Stimulated activated CD4-positive, alpha-beta T cell treated with anti-CD3 and anti-CD28 coated beads, Interleukin-12 subunit alpha, Interleukin-12 subunit beta, amount 100 ng/mL, for 48 hours (primary cell): ENCODE data around the gene NUP153.
"Not testable (repeated sequence)": the region's sequence is repeated elsewhere in the genome, so short reads cannot be mapped to it uniquely, and the experiment has no call there.

Source experiments
- DNase-seq, 3 donors: peaks; one replicate each; pipeline ENCODE4 v3.0.0-alpha.2; 2020; ENCODE audit warnings: low read depth in 2 of 3, low spot score in 1 of 3

Gene NUP153

DNA sequence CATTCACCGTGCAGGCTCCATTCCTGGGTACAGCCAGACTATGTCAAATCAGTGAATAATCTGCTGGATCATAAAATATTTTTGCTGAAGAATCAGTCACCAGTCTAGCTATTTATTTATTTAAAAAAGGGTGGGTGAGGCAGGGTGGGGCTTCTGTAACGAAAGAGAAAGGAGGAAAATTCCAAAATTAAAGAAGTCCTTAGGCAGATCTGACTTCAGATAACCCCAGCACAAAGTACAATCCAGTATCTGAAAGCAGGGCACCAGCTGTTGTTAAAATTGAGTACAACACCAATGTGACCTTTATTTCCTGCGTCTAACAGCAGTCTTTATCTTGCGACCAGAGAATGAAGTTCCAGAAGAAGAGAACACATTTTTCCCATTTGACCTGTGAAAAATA, 90.9 kb downstream of the NUP153 start:
- DNase-seq = no peak

DNA sequence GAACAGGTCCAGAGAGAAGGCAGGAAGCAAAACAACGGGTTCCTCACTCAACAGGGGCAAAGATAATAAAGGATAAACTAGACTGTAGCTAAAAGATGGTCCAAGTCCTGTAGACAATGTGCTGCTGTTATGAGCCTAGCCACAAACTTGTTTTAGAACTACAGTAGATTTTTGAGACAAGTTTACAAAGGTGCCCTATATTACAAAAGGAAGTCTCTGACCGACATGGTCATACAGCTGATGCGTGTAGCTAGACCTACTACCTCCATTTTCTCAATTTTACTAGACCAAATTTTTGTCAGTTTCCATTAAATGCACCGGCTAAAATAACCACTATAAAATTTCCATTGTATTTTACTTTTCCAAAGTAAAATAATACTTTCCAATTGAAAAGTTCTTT, 94.7 kb downstream of the NUP153 start:
- no peak for DNase-seq

DNA sequence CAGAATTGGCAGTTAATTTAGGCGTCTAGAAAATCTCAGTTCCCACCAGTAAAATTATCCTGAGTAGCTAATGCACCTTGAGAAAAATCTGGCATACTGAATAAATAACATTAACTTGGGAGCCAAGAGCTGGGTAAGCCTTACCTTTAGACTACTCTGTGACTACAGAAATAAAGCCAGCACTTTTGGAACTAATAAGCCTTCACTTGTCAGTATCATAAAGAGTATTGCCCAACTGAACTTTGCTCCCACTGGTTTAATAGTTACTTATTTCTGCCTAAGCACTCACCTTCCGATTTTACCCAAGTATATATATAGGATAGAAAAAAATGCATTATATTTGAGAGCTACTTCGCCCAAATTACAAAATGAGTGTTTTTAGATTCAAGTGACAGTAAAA, 95.9 kb downstream of the NUP153 start:
- no peak for DNase-seq

DNA sequence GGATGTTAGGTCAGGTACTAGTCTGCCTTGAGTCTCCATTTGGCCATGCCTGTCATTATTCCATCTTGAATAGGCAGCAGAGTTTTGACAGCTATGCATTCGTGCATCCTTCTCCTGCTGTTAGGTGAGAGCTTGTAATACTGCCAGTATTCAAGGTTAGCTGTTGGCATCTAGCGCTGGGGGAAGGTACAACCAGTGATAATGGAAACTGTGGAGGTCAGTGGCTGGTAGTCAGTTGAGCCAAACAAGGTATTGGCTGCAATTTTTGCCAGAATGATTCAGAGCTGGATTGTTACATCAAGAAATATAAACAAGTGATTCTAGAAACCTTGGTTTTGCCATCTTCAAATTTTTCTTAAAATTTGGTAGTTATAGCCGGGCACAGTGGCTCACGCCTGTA, 100.1 kb downstream of the NUP153 start:
- DNase-seq = no peak

DNA sequence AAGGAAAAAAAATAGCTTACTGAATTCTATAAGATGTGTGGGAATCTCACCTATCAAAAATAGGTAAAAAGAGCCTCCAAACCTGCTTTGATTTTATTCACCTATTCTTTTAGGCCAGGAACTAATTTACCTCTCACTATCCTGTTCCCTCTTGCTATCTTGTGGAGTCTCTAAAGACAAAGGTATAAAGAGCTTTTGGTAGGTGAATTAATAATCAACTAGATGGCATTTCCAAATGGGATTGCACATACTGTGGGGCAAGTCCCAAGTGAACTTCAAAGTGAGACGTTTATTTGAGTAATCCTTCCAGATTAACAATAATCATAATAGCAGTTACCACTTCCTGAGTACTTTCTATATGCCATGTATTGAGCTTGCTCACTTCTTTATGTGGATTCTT, 103.8 kb downstream of the NUP153 start:
- no peak for DNase-seq

DNA sequence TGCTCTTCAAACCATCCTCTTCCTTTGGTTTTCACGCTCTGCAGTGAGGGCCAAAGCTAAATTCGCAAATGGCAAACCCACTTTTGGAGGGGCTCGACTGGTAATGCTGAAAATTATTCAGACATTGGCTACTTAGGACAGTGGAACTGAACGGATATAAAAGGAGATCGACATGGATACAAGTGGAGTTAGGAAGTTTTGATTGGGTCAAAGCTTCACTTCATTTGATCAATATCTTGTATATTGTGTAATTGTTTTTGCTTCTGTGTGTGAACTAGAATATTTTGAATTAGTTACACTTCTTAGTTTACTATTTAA, 105.4 kb downstream of the NUP153 start:
- DNase-seq = no peak

DNA sequence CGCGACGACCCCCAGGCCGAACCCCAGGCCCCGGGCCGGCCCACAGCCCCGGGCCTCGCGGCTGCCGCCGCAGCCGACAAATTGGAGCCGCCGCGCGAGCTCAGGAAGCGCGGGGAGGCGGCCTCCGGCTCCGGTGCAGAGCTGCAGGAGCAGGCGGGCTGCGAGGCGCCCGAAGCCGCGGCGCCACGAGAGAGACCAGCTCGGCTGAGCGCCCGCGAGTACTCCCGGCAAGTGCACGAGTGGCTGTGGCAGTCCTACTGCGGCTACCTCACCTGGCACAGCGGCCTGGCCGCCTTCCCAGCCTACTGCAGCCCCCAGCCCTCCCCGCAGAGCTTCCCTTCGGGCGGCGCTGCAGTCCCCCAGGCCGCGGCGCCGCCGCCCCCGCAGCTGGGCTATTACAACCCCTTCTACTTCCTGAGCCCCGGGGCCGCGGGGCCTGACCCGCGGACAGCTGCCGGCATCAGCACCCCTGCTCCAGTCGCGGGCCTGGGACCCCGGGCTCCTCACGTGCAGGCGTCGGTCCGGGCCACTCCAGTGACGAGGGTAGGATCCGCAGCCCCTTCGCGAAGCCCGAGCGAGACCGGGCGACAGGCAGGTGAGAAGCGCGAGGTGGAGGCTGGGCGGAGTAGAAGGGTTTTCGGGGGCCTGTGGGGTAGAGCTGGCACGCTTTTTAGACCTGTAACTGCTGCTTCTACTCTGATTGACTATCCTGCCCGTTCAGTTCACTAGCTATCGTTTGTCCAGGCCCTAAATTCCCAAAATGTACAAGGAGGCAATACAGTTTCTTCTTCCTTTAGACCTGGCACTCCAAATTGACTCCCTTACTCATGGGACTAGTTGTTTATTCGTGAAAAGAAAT, 106.0 kb downstream of the NUP153 start:
- DNase-seq = peak in 1 of 3 donors; percentile 12

DNA sequence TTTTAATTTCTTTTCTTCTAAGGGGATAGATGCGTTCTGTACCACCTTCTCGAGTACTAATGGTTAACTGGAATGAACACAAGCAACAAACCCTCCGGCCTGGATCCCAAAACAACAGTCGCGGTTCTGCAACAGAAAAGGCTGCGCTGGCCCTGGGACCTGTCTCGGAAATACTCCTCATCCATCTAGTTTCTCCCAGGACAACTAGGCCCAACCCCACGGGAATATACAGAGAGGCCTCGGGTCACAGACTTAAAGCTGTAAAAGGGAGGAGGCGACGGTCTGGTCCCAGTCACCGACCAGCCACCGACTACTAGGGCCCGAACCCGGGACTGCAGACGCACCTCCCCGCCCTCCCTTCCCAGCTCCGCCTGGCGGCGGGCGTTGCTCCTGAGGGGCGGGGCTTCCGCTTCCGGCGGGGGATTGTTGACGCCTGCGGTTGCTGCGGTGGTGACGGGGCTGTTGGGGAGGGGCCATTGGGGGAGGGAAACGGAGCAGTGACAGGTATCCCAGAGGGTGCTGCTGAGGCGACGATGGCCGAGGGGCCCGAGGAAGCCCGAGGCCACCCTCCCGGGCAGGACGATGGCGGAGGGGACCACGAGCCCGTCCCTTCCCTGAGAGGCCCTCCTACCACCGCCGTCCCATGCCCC, 106.7 kb downstream of the NUP153 start, which contains the start of gene FAM8A1:
TSS of gene FAM8A1 (plus strand) at position 426 of the 650 bp plus-strand sequence. CDS start at position 534, 108 bp downstream.
- peak; percentile 93 to 95 (median 93) for DNase-seq

DNA sequence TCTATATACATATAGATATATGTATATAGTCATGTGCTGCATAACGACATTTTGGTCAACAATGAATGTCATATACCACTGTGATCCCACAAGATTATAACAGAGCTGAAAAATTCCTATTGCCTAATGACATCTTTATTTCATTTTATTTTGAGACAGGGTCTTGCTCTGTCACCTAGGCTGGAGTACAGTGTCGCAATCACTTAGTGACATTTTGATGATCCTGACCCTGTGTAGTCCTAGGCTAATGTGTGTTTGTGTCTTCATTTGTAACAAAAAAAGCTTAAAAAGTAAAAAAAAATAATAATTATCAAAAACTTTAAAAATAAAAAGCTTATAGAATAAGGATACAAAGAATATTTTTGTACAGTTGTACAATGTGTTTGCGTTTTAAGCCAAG, 110.6 kb downstream of the NUP153 start:
- no peak for DNase-seq

DNA sequence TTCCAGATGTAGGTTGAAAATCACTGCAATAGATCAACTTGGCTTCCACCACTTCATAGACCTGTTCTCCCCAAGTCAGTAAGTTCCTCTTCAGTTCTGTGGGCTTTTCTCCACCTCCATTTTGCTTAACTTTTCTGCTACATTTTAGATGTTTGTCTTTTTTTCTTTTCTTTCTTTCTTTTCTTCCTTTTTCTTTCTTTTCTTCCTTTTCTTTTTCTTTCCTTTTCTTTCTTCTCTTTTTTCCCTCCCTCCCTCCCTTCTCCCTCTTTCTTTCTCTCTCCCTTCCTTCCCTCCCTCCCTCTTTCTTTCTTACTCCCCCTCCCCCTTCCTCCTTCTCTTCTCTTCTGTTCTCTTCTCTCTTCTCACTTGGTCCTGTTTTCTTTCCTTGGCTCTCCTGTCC, 113.5 kb downstream of the NUP153 start:
- DNase-seq = no peak

DNA sequence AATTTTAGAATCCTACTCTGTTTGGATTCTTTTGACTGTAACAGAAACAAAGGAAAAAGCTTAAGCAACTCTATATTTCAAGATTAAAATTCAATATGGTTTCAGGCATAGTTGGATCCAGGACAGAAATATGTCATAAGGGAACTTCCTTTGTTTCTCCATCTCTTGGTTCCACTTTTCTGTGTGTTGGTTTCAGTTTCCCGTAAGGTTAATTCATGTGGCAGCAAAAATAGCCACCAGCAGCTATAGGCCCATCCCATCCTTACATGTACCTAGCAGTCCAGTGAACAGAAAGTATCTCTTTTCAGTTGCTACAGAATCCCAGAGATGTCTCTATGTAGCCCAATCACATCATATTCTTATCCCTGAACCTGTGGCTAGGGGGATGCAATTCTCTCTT, 115.4 kb downstream of the NUP153 start:
- no peak for DNase-seq

DNA sequence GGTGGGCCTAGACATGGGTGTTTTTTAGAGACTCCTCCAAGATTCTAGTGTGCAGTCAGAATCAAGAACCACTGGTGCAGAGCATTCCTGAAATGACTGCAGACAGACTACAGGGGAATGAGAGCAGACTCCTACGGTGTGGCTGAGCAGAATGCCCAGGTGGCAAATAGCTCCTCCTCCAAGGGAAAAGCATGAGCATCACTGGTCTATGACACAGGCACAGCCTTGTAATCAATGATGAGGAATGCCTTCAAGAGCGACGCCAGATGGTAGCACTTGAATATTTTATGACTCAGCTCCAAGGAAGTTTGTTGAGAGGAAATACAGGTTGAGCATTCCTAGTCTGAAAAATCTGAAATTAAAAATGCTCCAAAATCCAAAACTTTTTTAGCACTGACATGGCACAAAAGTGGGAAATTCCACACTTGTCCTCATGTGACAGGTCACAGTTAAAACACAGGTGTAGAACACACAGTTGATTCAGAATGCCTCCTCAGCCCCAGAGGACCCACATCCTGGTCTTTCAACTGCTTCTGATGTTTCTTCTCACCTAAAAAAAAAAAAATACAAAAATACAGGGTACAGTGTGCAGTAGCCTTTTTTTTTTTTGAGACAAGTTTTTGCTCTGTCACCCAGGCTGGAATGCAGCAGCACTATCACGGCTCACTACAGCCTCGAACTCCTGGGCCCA, 117.2 kb downstream of the NUP153 start:
- DNase-seq = no peak

DNA sequence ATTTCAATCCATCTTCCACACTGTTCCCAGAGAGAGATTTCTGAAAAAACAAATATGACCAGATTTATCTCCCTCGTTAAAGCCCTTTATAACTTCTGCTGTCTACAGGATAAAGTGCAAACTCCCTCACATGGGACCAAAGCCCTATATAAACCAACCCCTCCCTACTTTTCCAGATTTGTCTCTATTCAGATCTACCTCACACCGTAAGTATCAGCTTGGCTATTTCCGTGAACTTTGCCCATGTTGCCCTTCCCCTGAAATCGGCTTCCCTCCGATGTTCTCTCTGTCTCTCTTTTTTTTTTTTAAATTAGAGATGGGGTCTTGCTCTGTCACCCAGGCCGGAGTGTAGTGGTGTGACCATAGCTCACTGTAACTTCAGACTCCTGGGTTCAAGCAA, 118.7 kb downstream of the NUP153 start:
- no peak for DNase-seq

DNA sequence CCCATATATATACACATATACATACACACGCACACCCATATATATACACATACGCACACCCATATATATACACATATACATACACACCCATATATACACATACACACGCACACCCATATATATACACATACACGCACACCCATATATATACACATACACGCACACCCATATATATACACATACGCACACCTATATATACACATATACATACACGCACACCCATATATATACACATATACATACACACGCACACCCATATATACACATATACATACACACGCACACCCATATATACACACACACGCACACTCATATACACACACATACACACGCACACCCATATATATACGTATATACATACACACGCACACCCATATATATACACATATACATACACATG, 120.1 kb downstream of the NUP153 start:
- DNase-seq = not testable (repeated sequence)

DNA sequence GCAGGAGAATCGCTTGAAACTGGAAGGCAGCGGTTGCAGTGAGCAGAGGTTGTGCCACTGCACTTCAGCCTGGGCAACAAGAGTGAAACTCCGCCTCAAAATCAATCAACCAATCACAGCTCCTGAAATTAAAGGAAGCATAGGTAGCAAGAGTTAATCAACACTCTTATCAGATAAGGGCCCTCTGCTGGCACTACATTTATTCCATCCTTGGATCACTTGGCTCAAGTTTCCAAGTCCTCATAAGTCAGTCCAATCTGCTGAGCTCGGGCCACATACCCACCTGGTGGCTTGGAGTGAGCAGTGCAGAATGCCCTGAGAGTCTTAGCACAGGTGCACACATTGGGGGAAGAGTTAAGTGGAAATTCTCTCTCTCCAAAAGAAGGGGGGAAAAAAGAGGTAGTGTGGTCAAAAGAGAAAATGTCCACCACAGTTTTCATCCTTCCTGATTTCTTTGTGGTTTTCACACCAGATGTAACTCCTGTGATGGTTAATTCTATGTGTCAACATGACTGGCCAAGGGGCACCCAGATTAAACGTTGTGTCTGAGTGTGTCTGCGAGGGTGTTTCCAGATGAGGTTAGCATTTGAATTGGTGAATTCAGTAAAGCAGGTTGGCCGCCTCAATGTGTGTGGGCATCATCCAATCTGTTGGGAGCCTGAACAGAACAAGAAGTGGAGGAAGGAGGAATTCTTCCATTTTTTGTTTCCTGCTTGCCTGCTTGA, 120.8 kb downstream of the NUP153 start:
- DNase-seq = no peak

DNA sequence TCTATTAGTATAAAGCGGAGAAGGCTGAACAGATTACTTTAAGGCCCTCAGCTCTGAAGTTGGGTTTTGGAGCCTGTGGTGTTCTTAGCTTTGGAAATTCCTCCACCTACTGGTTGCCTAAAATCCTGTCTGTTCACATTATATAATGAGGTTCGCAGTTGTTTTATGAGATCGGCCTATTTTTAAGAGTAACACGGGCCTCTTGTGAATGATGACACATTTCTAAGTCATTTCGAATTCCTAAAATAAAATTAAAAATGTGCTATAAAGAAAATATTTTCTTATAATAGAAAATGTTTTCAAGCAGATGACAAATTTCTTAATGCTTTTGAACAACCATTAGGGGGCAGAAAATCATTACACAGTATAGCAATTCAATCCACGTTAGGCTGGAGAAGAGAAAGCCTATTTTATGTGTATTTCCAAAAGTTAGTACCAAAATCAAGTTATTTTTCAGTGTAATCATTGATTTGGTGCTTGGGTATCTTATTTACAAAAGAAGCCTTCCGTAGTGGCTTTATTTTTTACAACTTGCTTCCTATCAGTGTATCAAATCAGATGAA, 122.4 kb downstream of the NUP153 start:
- no peak for DNase-seq

DNA sequence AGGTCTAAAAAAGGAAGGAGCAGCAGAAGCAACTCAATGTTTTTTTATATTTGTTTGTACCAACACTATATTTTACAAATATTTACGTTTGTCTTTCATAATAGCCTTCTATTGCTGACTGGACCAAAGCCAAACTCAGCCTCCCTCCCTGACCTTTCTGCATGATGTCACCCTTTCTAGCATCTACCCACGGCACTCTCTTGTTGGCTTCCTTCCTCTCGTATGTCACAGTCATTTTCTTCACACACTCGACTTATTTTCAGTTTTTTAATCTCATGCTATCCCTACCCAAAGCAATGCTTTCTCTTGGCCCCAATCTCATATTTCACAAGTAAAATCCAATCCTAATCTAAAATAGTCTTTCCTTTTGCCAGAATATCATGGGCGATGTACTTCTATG, 122.9 kb downstream of the NUP153 start:
- no peak for DNase-seq

DNA sequence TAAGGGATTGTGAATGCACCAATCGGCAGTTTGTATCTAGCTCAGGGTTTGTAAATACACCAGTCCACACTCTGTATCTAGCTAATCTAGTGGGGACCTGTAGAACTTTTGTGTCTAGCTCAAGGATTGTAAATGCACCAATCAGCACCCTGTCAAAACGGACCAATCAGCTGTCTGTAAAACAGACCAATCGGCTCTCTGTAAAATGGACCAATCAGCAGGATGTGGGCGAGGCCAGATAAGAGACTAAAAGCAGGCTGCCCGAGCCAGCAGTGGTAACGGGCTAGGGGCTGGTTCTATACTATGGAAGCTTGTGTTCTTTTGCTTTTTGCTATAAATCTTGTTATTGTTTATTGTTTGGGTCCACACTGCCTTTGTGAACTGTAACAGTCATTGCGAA, 125.4 kb downstream of the NUP153 start:
- not testable (repeated sequence) for DNase-seq

DNA sequence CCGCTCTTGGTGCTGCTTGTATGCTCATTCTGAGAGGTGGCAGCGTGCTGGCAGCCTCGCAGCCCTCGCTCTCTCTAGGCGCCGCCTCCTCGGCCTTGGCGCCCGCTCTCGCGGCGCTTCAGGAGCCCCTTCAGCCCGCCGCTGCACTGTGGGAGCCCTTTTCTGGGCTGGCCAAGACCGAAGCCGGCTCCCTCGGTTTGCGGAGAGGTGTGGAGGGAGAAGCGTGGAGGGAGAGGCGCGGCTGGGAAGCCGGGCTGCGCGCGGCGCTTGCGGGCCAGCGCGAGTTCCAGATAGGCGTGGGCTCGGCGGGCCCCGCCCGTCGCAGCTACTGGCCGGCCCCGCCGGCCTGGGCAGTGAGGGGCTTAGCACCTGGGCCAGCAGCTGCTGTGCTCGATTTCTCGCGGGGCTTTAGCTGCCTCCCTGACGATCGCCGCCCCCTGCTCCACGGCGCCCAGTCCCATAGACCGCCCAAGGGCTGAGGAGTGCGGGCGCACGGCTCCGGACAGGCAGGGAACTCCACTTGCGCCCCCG, 126.1 kb downstream of the NUP153 start:
- DNase-seq = peak in 1 of 3 donors; percentile 18

DNA sequence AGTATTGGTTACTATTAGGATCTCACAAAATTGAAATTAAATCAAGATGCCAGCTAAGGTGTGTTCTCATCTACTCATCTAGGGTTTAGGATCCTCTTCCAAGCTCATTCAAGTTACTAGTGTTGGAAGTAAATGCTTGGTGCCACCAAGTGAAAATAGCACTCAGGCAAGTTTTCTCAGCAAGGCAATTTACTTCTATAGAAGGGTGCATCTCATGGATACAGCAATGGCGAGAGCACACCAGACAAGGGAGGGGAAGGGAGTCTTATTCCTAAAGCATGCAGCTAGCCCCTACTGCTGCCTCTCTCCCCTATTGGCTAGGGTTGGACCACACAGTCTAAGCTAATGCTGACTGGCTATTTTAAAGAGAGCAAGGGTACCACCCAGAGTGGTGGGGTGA, 129.7 kb downstream of the NUP153 start:
- no peak for DNase-seq
